ENCODE data around the gene SPNS1. TPM values are rescaled to one million over a fixed set of nuclear protein-coding genes. Genes with fewer than 3 reads are reported as not detected.
A peak's percentile ranks its signal among the peaks of the same experiment; 100 is the strongest.

The SPNS1 gene
- total and polyA plus RNA-seq, 4 donors = 11.5 to 20.5 (median 15.7) TPM

DNA sequence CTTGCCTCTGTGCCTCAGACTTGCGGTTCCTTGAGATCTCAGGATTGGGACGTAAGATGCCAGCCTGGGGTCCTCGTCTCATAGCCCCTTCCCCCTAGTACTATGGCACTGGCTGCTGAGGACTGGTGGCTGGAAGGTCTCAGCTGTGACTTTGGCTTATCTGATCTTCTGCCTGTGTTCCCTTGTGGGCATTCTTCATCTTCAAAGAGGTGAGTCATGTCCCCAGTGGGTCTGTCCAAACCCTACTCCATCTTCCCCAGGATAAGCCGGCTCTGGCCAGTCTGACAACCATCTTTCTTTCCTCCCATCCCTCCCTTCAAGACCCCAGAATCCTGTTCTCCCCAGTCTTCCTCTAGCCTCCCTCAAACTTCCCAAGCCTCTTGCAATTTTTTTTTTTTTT, 39.2 kb upstream of the SPNS1 start:
- peaks cover 0 to 5% (median 0%) of the 10 kb centered on the region in 4 donors for H3K4me1 ChIP-seq (ENCODE audit: control insufficient read depth in 4 of 4, insufficient read depth in 4 of 4, low read length in 3 of 4)
- no peaks in the 10 kb centered on the region for H3K9me3 ChIP-seq (ENCODE audit: control insufficient read depth in 4 of 4, low read length in 3 of 4)
- no peaks in the 10 kb centered on the region for H3K36me3 ChIP-seq (ENCODE audit: control insufficient read depth in 4 of 4, insufficient read depth in 3 of 4, low read depth in 1 of 4, low read length in 3 of 4)
- H3K27ac ChIP-seq (ENCODE audit: low read depth in 1 of 2, low read length in 2 of 2) = no peak overlapping the region
- no peak for DNase-seq (ENCODE audit: low spot score)
- 97% methylated on average over 4 of the region's 4 CpGs for WGBS
- no peak overlapping the region for H3K4me3 ChIP-seq (ENCODE audit: low read depth in 1 of 3, low read length in 3 of 3)
- no peak overlapping the region for H3K9ac ChIP-seq (ENCODE audit: low read depth in 1 of 2, low read length in 2 of 2)
- H3K27me3 ChIP-seq (ENCODE audit: control insufficient read depth in 4 of 4, insufficient read depth in 4 of 4, low read length in 3 of 4) = no peaks in the 10 kb centered on the region
- TF ChIP-seq HNF4G (IDR thresholded peaks at IDR 0.05) = no peak
- TF ChIP-seq SP1 (IDR thresholded peaks at IDR 0.05) = no peak
- TF ChIP-seq RAD21 (IDR thresholded peaks at IDR 0.05) = no peak
- no peak for TF ChIP-seq TAF1 (conservative IDR thresholded peaks at IDR 0.05)
- no peak for TF ChIP-seq EGR1 (IDR thresholded peaks at IDR 0.05; ENCODE audit: low read depth in 2 of 2)
- TF ChIP-seq HNF4A (conservative IDR thresholded peaks at IDR 0.05) = no peak
- TF ChIP-seq FOXA1 (IDR thresholded peaks at IDR 0.05) = no peak
- TF ChIP-seq CTCF (IDR thresholded peaks at IDR 0.05; ENCODE audit: low read depth, low read length, missing input control) = no peak

- 28% methylated on average over 36 of the region's 36 CpGs for WGBS
Measured at GRCh38 chr16:28935924-28936783, 38.4 kb upstream of the SPNS1 start.

More at GRCh38 chr16:28935924-28936783, 38.4 kb upstream of the SPNS1 start:
- Histone ChIP-seq H3K9me3 (ENCODE audit: control insufficient read depth in 4 of 4, low read length in 3 of 4) (no peaks in the 10 kb centered on the region), H3K27me3 (ENCODE audit: control insufficient read depth in 4 of 4, insufficient read depth in 4 of 4, low read length in 3 of 4) (no peaks in the 10 kb centered on the region), H3K36me3 (ENCODE audit: control insufficient read depth in 4 of 4, insufficient read depth in 3 of 4, low read depth in 1 of 4, low read length in 3 of 4) (no peaks in the 10 kb centered on the region), H3K9ac (ENCODE audit: low read depth in 1 of 2, low read length in 2 of 2) (no peak overlapping the region), H3K4me3 (ENCODE audit: low read depth in 1 of 3, low read length in 3 of 3) (no peak overlapping the region), H3K27ac (ENCODE audit: low read depth in 1 of 2, low read length in 2 of 2) (no peak overlapping the region), H3K4me1 (ENCODE audit: control insufficient read depth in 4 of 4, insufficient read depth in 4 of 4, low read length in 3 of 4) (peaks cover 0 to 5% (median 0%) of the 10 kb centered on the region in 4 donors)
- DNase-seq (ENCODE audit: low spot score) = peak; percentile 86
- TF ChIP-seq CTCF (IDR thresholded peaks at IDR 0.05; ENCODE audit: low read depth, low read length, missing input control) (no peak), SP1 (IDR thresholded peaks at IDR 0.05) (peak; percentile 52), TAF1 (conservative IDR thresholded peaks at IDR 0.05) (no peak), FOXA2 (IDR thresholded peaks at IDR 0.05) (no peak), HNF4A (conservative IDR thresholded peaks at IDR 0.05) (no peak)
- TF ChIP-seq, protein P1, sequence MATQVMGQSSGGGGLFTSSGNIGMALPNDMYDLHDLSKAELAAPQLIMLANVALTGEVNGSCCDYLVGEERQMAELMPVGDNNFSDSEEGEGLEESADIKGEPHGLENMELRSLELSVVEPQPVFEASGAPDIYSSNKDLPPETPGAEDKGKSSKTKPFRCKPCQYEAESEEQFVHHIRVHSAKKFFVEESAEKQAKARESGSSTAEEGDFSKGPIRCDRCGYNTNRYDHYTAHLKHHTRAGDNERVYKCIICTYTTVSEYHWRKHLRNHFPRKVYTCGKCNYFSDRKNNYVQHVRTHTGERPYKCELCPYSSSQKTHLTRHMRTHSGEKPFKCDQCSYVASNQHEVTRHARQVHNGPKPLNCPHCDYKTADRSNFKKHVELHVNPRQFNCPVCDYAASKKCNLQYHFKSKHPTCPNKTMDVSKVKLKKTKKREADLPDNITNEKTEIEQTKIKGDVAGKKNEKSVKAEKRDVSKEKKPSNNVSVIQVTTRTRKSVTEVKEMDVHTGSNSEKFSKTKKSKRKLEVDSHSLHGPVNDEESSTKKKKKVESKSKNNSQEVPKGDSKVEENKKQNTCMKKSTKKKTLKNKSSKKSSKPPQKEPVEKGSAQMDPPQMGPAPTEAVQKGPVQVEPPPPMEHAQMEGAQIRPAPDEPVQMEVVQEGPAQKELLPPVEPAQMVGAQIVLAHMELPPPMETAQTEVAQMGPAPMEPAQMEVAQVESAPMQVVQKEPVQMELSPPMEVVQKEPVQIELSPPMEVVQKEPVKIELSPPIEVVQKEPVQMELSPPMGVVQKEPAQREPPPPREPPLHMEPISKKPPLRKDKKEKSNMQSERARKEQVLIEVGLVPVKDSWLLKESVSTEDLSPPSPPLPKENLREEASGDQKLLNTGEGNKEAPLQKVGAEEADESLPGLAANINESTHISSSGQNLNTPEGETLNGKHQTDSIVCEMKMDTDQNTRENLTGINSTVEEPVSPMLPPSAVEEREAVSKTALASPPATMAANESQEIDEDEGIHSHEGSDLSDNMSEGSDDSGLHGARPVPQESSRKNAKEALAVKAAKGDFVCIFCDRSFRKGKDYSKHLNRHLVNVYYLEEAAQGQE (IDR thresholded peaks at IDR 0.05) = no peak
- TF ChIP-seq, protein P2, sequence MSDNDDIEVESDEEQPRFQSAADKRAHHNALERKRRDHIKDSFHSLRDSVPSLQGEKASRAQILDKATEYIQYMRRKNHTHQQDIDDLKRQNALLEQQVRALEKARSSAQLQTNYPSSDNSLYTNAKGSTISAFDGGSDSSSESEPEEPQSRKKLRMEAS (IDR thresholded peaks at IDR 0.05) = no peak

All from liver (tissue), 9 donors.